Measurements from ENCODE around the gene PPP2R2C.

The PPP2R2C gene

GRCh38 chr4:6378493-6379445 lies 93.6 kb downstream of the PPP2R2C start:
- Histone ChIP-seq H3K4me1 (ENCODE audit: control insufficient read depth, insufficient read depth, low read depth, low read length) (no peaks in the 10 kb centered on the region), H2BK120ac (ENCODE audit: low read depth, low read length) (no peak overlapping the region), H2BK12ac (ENCODE audit: low read length in 2 of 2) (no peak overlapping the region), H3K4me2 (ENCODE audit: low read length, poor library complexity, severe bottlenecking) (no peak overlapping the region), H2AFZ (ENCODE audit: low read depth, low read length) (no peak overlapping the region), H3K36me3 (ENCODE audit: control insufficient read depth in 1 of 2, insufficient read depth in 2 of 2, low read depth in 1 of 2, low read length in 2 of 2) (no peaks in the 10 kb centered on the region), H3K27me3 (ENCODE audit: control insufficient read depth in 1 of 2, insufficient read depth in 1 of 2, low read length in 2 of 2) (peaks cover 19 to 64% of the 10 kb centered on the region in 2 experiments), H3K9ac (ENCODE audit: low read length) (no peak overlapping the region), H3K14ac (ENCODE audit: low read length in 2 of 2) (no peak overlapping the region), H3K79me1 (replicated peaks; ENCODE audit: low read length, poor library complexity, severe bottlenecking) (no peaks in the 10 kb centered on the region), H3K27ac (ENCODE audit: low read length, poor library complexity, severe bottlenecking) (no peak overlapping the region), H3K4me3 (ENCODE audit: insufficient read depth in 1 of 2, low read depth in 1 of 2, low read length in 2 of 2) (no peak overlapping the region), H3K18ac (ENCODE audit: low read depth in 1 of 2, low read length in 2 of 2) (no peak overlapping the region), H4K91ac (ENCODE audit: low read length) (no peak overlapping the region), H3K23ac (ENCODE audit: low read length in 2 of 2) (no peak overlapping the region), H4K8ac (ENCODE audit: low read length) (no peak overlapping the region), H3K9me3 (ENCODE audit: control insufficient read depth, low read length) (no peaks in the 10 kb centered on the region), H2AK5ac (ENCODE audit: low read length, severe bottlenecking) (no peak overlapping the region), H3K4ac (ENCODE audit: low read depth in 1 of 2, low read length in 2 of 2) (no peak overlapping the region), H2BK5ac (ENCODE audit: low read depth, low read length, poor library complexity, severe bottlenecking) (no peak overlapping the region), H2BK15ac (ENCODE audit: low read depth, poor library complexity, severe bottlenecking) (no peak overlapping the region)
- DNase-seq: no peak
- WGBS: 86% methylated on average over 38 of the region's 41 CpGs

- Histone ChIP-seq H3K18ac (ENCODE audit: low read depth in 1 of 2, low read length in 2 of 2) (no peak overlapping the region), H2BK5ac (ENCODE audit: low read depth, low read length, poor library complexity, severe bottlenecking) (no peak overlapping the region), H2BK120ac (ENCODE audit: low read depth, low read length) (no peak overlapping the region), H3K14ac (ENCODE audit: low read length in 2 of 2) (no peak overlapping the region), H2BK12ac (ENCODE audit: low read length in 2 of 2) (no peak overlapping the region), H2AK5ac (ENCODE audit: low read length, severe bottlenecking) (no peak overlapping the region), H3K23ac (ENCODE audit: low read length in 2 of 2) (no peak overlapping the region), H2AFZ (ENCODE audit: low read depth, low read length) (no peak overlapping the region), H2BK15ac (ENCODE audit: low read depth, poor library complexity, severe bottlenecking) (no peak overlapping the region), H3K9ac (ENCODE audit: low read length) (no peak overlapping the region), H3K9me3 (ENCODE audit: control insufficient read depth, low read length) (no peaks in the 10 kb centered on the region), H3K27ac (ENCODE audit: low read length, poor library complexity, severe bottlenecking) (no peak overlapping the region), H3K4me2 (ENCODE audit: low read length, poor library complexity, severe bottlenecking) (no peak overlapping the region), H3K79me1 (replicated peaks; ENCODE audit: low read length, poor library complexity, severe bottlenecking) (no peaks in the 10 kb centered on the region), H3K27me3 (ENCODE audit: control insufficient read depth in 1 of 2, insufficient read depth in 1 of 2, low read length in 2 of 2) (peaks cover 13 to 56% of the 10 kb centered on the region in 2 experiments), H3K4ac (ENCODE audit: low read depth in 1 of 2, low read length in 2 of 2) (no peak overlapping the region), H3K4me1 (ENCODE audit: control insufficient read depth, insufficient read depth, low read depth, low read length) (no peaks in the 10 kb centered on the region), H4K8ac (ENCODE audit: low read length) (no peak overlapping the region), H3K36me3 (ENCODE audit: control insufficient read depth in 1 of 2, insufficient read depth in 2 of 2, low read depth in 1 of 2, low read length in 2 of 2) (no peaks in the 10 kb centered on the region), H3K4me3 (ENCODE audit: insufficient read depth in 1 of 2, low read depth in 1 of 2, low read length in 2 of 2) (no peak overlapping the region), H4K91ac (ENCODE audit: low read length) (no peak overlapping the region)
- 67% methylated on average over 25 of the region's 25 CpGs for WGBS
- no peak for DNase-seq
These were observed 94.6 kb downstream of the PPP2R2C start for GRCh38 chr4:6377626-6378492.

- H3K4ac ChIP-seq (ENCODE audit: low read depth in 1 of 2, low read length in 2 of 2): no peak overlapping the region
- no peak overlapping the region for H3K23ac ChIP-seq (ENCODE audit: low read length in 2 of 2)
- no peak overlapping the region for H3K4me3 ChIP-seq (ENCODE audit: insufficient read depth in 1 of 2, low read depth in 1 of 2, low read length in 2 of 2)
- no peak overlapping the region for H4K91ac ChIP-seq (ENCODE audit: low read length)
- H2AK5ac ChIP-seq (ENCODE audit: low read length, severe bottlenecking): no peak overlapping the region
- WGBS: 79% methylated on average over 17 of the region's 19 CpGs
- H3K18ac ChIP-seq (ENCODE audit: low read depth in 1 of 2, low read length in 2 of 2): no peak overlapping the region
- no peaks in the 10 kb centered on the region for H3K9me3 ChIP-seq (ENCODE audit: control insufficient read depth, low read length)
- no peak overlapping the region for H2BK120ac ChIP-seq (ENCODE audit: low read depth, low read length)
- H3K36me3 ChIP-seq (ENCODE audit: control insufficient read depth in 1 of 2, insufficient read depth in 2 of 2, low read depth in 1 of 2, low read length in 2 of 2): no peaks in the 10 kb centered on the region
- no peak for DNase-seq
- no peak overlapping the region for H2BK5ac ChIP-seq (ENCODE audit: low read depth, low read length, poor library complexity, severe bottlenecking)
- no peak overlapping the region for H3K27ac ChIP-seq (ENCODE audit: low read length, poor library complexity, severe bottlenecking)
- no peaks in the 10 kb centered on the region for H3K79me1 ChIP-seq (replicated peaks; ENCODE audit: low read length, poor library complexity, severe bottlenecking)
- peaks cover 18 to 40% of the 10 kb centered on the region in 2 experiments for H3K27me3 ChIP-seq (ENCODE audit: control insufficient read depth in 1 of 2, insufficient read depth in 1 of 2, low read length in 2 of 2)
- H3K9ac ChIP-seq (ENCODE audit: low read length): no peak overlapping the region
- H2AFZ ChIP-seq (ENCODE audit: low read depth, low read length): no peak overlapping the region
- H4K8ac ChIP-seq (ENCODE audit: low read length): no peak overlapping the region
- H3K14ac ChIP-seq (ENCODE audit: low read length in 2 of 2): no peak overlapping the region
- H3K4me1 ChIP-seq (ENCODE audit: control insufficient read depth, insufficient read depth, low read depth, low read length): no peaks in the 10 kb centered on the region
- H3K4me2 ChIP-seq (ENCODE audit: low read length, poor library complexity, severe bottlenecking): no peak overlapping the region
- H2BK15ac ChIP-seq (ENCODE audit: low read depth, poor library complexity, severe bottlenecking): no peak overlapping the region
- H2BK12ac ChIP-seq (ENCODE audit: low read length in 2 of 2): no peak overlapping the region
These were observed 96.7 kb downstream of the PPP2R2C start for GRCh38 chr4:6375620-6376295.
